HuH-7 (cell line): Measurements from ENCODE around the gene RPL5.
"Not testable (repeated sequence)": the region's sequence is repeated elsewhere in the genome, so short reads cannot be mapped to it uniquely, and the experiment has no call there.

ENCODE experiments used
- DNase-seq: peaks from one replicate; pipeline ENCODE4 v3.0.0; 2011; ENCODE audit warnings: low spot score

Gene RPL5

GRCh38 chr1:92831762-92832536 lies at the start of gene RPL5:
Gene RPL5, plus strand, starts transcription at chr1:92832040. Its CDS starts 75 bp downstream, at chr1:92832115.
- DNase-seq: peak; percentile 81

DNA sequence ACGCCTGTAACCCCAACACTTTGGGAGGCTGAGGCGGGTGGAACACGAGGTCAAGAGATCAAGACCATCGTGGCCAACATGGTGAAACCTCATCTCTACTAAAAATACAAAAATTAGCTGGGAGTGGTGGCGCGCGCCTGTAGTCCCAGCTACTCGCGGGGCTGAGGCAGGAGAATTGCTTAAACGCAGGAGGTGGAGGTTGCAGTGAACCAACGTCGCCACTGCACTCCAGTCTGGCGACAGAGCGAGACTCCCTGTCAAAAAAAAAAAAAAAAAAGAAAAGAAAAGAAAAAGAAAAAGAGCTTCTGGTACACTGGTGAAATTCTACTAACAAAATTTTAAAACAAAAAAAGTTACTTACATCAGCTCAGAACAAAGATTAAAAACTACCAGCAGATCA lies 48.3 kb upstream of the RPL5 start:
- DNase-seq: not testable (repeated sequence)

- no peak for DNase-seq
Observed at GRCh38 chr1:92784021-92784638, 47.7 kb upstream of the RPL5 start.

DNA sequence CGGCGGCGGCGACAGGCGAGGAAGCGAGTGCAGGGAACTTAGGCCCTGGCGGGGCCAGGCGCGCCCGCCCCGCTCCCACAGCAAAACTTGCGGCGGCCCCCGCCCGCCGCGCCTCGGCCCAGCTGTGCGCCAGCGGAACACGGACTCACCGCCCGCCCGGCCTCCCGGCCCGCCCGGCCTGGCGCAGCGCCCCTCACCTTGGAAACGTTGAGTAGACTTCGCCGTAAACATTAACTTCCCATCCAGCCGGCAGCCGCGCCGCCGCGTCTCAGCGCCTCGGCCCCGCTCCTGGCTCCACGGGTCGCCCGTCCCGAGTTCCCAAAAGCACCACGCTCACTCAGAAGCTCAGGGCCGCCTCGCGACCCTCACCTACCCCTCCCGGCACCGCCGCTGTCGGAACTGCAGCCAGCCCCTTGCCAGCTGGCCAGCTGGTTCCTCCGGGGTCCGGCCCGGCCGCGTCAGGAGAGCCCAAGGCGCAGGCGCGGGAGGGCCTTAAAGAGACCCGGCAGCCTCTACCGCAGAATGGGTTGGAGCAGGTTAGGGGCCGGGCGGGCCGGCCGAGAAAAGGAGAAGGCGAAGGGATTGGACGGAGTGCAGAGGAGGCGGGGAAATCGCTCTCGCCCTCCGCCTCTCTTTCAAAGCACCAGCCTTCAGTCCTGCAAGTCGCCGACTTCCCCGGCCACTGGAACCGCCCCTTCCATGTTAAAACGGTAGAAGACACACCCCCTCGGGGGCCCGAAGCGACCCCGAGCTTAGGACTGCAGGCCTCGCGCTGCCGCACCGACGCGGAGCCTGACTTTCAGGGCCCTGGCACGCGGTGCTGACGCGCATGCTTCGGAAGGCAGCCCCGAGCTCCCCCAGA lies 47.0 kb upstream of the RPL5 start, which contains the start of gene EVI5:
TSS of gene EVI5 (minus strand) at position 470 of the 862 bp plus-strand sequence. CDS start 48,562 bp downstream, outside the sequence.
- DNase-seq: peak; percentile 83

DNA sequence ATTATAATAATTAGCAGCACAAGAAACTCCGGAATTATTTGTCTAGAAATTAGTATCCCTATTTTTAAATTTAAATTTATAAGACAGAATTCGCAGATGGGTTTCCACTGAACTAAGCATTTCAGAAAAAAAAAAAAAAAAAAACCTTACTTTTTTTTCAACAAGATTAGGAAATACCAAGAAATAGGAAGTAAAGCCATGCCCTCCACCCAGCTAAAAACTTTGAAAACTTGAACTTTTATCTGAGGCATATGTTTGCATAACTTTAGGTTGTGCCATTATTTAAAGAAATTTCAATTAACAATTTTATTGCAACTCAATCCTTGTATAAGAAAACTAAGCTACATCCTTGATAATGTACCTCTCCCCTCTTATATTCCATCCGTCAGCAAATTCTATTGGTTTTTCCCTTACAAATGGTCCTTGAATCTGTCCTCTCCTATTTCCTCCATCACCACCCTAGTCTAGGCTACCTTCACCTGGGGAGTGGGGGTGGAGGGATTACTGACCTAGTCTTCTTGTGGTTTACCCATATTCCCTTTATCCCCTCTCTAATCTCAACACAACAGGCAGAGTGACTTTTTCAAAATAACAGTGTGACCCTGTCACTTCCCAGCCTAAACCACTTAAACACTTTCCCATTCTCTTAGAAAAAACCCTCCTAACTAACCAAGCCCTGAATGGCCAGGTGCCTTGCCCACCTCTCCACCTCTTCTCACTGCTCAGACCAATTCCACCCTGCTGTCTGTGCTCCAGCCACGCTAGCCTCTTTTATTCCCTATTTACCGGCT lies 45.5 kb upstream of the RPL5 start:
- DNase-seq: no peak

DNA sequence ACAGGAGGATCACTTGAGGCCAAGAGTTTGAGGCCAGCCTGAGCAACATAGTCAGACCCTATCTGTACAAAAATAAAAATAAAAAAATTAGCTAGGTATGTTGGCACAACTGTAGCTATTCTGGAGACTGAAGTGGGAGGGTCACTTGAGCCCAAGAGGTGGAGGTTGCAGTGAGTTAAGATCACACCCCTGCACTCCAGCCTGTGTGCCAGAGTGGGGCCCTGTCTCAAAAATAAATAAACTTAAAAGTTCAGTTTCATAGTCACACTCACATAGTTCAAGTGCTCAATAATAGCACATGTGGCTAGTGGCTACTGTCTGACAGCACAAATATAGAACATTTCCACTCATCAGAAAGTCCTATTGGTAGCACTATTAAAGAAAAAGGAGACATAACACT lies 41.8 kb upstream of the RPL5 start:
- no peak for DNase-seq

- no peak for DNase-seq
Observed at GRCh38 chr1:92790867-92791266, 41.0 kb upstream of the RPL5 start.

- no peak for DNase-seq
Observed at GRCh38 chr1:92791487-92792066, 40.3 kb upstream of the RPL5 start.

- no peak for DNase-seq
Observed at GRCh38 chr1:92792340-92792782, 39.5 kb upstream of the RPL5 start.

- DNase-seq: no peak
Observed at GRCh38 chr1:92795166-92795565, 36.7 kb upstream of the RPL5 start.

- no peak for DNase-seq
Observed at GRCh38 chr1:92797297-92797696, 34.5 kb upstream of the RPL5 start.

DNA sequence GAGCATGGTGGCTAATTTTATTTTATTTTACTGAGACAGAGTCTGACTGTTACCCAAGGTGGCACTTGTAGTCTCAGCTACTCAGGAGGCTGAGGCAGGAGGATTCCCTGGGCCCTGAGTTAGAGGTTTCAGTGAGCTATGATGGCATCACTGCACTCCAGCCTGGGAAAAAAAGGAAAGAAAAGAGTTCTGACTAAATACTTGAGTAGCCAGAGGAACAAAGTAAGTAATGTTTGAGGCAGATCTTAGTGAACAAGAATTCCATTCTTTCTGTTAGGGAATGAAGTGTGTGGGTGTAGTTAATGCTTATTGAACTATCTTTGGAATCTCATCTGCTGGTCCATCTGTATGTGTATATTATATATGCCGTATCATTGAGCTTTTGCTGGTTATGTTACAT lies 33.9 kb upstream of the RPL5 start:
- DNase-seq: no peak

DNA sequence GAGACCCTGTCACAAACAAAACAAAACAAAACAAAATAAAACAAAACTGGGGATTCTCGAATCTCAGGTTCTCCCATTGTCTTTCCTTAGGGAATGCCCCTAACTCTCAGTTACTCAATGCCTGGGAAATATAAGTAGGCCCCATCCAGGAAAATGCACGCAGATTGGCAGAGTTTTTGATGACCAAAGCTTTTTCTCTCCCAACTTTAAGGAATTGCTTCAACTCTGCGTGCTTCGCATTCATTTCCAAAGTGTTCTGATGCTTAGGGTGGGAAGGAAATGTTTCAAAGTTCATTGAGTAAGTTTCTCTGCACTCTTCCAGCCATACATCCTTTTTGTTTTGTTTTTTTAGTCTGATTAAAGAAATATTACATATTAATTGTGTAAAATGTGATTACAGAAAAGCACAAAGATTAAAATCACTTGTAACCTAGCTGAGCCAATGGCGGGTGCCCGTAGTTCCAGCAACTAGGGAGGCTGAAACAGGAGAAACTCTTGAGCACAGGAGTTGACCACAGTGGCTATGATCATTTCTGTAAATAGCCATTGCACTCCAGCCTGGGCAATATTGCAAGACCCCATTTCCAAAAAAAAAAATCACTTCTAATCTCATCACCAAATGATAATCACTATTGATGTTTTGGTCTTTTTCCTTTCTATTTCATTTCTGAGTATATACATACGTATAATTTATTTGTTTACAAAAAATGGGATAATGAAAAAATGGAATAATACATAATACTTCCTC lies 28.5 kb upstream of the RPL5 start:
- no peak for DNase-seq

DNA sequence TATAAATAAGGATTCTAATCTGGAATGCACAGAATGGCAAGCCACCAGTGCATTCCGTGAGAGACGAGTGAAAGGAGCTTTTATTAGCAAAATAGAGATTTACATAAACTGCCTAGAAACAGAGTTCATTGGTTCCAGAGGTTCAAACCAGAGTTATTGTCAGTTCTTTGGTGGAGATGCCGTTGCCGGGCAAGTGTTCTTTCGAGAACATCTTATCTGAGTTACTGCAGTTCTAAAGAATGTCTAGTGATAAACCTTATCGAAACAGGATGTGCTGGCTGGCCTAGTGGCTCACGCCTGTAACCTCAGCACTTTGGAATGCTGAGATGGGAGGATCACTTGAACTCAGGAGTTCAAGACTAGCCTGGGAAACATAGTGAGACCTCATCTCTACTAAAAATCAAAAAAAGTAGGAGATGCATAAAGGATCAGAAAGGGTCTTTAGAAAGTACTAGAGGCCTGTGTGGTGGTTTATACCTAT lies 27.1 kb upstream of the RPL5 start:
- DNase-seq: peak; percentile 36

GRCh38 chr1:92805216-92805615 lies 26.6 kb upstream of the RPL5 start:
- no peak for DNase-seq

- no peak for DNase-seq
Observed at GRCh38 chr1:92808381-92808780, 23.5 kb upstream of the RPL5 start.

DNA sequence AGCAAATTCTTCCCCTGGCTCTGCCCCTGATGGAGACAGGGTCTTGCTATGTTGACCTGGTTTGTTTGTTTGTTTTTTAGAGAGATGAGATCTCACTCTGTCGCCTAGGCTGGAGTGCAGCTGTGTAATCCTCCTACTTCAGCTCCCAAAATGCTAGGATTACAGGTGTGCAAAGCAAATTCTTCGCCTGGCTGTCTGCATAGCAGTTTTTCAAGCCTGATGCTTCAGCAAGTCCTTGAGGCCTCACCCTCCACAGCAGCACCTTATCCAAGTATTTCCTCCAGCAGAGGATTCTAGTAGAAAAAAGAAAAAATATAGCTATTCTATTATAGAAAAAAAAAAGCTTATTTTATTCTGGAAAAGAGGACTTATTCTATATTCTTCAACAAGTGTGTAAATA lies 15.1 kb upstream of the RPL5 start:
- DNase-seq: no peak

GRCh38 chr1:92817137-92817697 lies 14.6 kb upstream of the RPL5 start:
- DNase-seq: peak; percentile 51

DNA sequence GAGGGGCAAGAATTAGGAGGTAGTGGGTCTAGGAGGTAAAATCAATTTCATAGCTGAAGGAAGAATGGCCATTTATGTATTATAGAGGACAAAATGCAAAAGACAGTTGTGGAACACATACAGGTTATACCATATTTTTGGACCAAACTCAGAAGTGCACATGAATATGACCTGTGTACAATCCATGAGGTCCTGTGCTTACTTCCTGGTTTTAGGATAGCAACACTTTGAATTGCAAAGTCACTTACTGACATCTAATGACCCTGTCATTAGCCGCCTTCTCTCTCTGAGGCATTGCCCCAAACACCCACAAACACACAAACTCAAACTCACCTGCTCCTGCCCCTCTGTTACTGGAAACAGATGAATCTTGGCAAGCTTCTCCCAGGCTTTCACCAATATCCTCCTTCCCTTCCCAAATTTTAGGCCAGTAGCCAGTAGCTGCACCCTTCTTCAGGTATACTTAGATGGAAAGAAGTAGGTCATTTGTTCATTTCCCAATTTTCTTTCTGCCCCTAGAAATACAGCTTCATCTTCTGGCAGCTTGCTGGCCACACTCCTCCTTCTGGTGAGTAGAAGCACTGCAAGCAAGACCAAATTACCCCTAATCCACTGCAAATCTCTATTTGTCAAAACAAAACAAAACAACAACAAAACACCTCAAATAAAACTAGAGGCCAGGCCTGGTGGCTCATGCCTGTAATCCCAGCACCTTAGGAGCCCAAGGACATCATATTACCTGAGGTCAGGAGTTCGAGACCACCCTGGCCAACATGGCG lies 13.7 kb upstream of the RPL5 start:
- DNase-seq: no peak
